Measurements from ENCODE around the gene OR8A1. TPM values are rescaled to one million over a fixed set of nuclear protein-coding genes. Genes with fewer than 3 reads are reported as not detected.

OR8A1 gene
- total RNA-seq (2014; rRNA removed; shearing (Covaris generic)) = not detected in 2 replicates
- polyA plus RNA-seq (2014; cell fraction: nucleus; rRNA removed) = not detected in 2 replicates

GRCh38 chr11:124569697-124570096 lies at the start of gene OR8A1:
OR8A1 (plus strand) TSS chr11:124569997; CDS start chr11:124570120, 123 bp downstream.
- no peak for DNase-seq (ENCODE audit: extremely low read depth, low read depth)

- DNase-seq (ENCODE audit: extremely low read depth, low read depth) = no peak
Observed at GRCh38 chr11:124520550-124520854, 49.3 kb upstream of the OR8A1 start.

- no peak for DNase-seq (ENCODE audit: extremely low read depth, low read depth)
Observed at GRCh38 chr11:124533626-124534025, 36.2 kb upstream of the OR8A1 start.

GRCh38 chr11:124534051-124534450 lies 35.7 kb upstream of the OR8A1 start:
- no peak for DNase-seq (ENCODE audit: extremely low read depth, low read depth)

GRCh38 chr11:124535552-124536232 lies 34.1 kb upstream of the OR8A1 start:
- DNase-seq (ENCODE audit: extremely low read depth, low read depth) = no peak

- DNase-seq (ENCODE audit: extremely low read depth, low read depth) = peak; percentile 56
Observed at GRCh38 chr11:124536520-124536919, 33.3 kb upstream of the OR8A1 start.

GRCh38 chr11:124538019-124538418 lies 31.8 kb upstream of the OR8A1 start:
- DNase-seq (ENCODE audit: extremely low read depth, low read depth) = peak; percentile 12

GRCh38 chr11:124541204-124541603 lies 28.6 kb upstream of the OR8A1 start:
- DNase-seq (ENCODE audit: extremely low read depth, low read depth) = no peak

- no peak for DNase-seq (ENCODE audit: extremely low read depth, low read depth)
Observed at GRCh38 chr11:124543145-124543544, 26.7 kb upstream of the OR8A1 start.

GRCh38 chr11:124543554-124543953 lies 26.2 kb upstream of the OR8A1 start, which contains the start of gene OR8B12:
OR8B12 (minus strand) TSS chr11:124543654; CDS start chr11:124543654, 0 bp downstream.
- no peak for DNase-seq (ENCODE audit: extremely low read depth, low read depth)

- no peak for DNase-seq (ENCODE audit: extremely low read depth, low read depth)
Observed at GRCh38 chr11:124551189-124551588, 18.6 kb upstream of the OR8A1 start.

- DNase-seq (ENCODE audit: extremely low read depth, low read depth) = no peak
Observed at GRCh38 chr11:124551987-124552386, 17.8 kb upstream of the OR8A1 start.

- DNase-seq (ENCODE audit: extremely low read depth, low read depth) = no peak
Observed at GRCh38 chr11:124556828-124557227, 13.0 kb upstream of the OR8A1 start.

- DNase-seq (ENCODE audit: extremely low read depth, low read depth) = no peak
Observed at GRCh38 chr11:124570160-124570559, 363 bp downstream of the OR8A1 start.

- DNase-seq (ENCODE audit: extremely low read depth, low read depth) = no peak
Observed at GRCh38 chr11:124577716-124578427, 8.1 kb downstream of the OR8A1 start.

GRCh38 chr11:124578761-124579160 lies 9.0 kb downstream of the OR8A1 start:
- no peak for DNase-seq (ENCODE audit: extremely low read depth, low read depth)

GRCh38 chr11:124581817-124582216 lies 12.0 kb downstream of the OR8A1 start:
- no peak for DNase-seq (ENCODE audit: extremely low read depth, low read depth)

GRCh38 chr11:124582565-124582964 lies 12.8 kb downstream of the OR8A1 start:
- DNase-seq (ENCODE audit: extremely low read depth, low read depth) = no peak

- DNase-seq (ENCODE audit: extremely low read depth, low read depth) = no peak
Observed at GRCh38 chr11:124583781-124584180, 14.0 kb downstream of the OR8A1 start.

- DNase-seq (ENCODE audit: extremely low read depth, low read depth) = no peak
Observed at GRCh38 chr11:124584681-124585372, 15.0 kb downstream of the OR8A1 start.

GRCh38 chr11:124586238-124586860 lies 16.6 kb downstream of the OR8A1 start:
- peak; percentile 43 for DNase-seq (ENCODE audit: extremely low read depth, low read depth)
